ENCODE data around the gene SULT1C4.
"Not testable (repeated sequence)": the region's sequence is repeated elsewhere in the genome, so short reads cannot be mapped to it uniquely, and the experiment has no call there.

Gene SULT1C4

GRCh38 chr2:108414945-108415344, 37.2 kb downstream of the SULT1C4 start:
- no peak for DNase-seq

DNA sequence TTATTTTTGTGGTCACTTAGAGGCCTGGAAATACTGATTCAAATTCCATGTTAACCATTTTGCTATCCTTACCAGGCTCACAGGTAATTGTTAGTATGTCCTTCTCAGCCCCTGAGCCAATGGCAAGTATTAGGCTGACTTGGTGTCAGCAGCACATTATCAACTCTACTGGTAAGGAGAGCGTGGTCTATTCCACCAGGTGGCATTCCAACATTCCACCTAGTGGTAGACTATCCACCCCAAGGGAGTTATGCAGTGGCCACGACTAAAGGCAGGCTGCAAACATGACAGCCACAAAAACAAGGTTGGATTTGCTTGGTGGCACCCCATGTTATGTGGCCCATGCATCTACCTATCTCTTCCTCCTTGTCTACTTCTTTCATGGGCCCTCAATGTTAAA, 39.5 kb downstream of the SULT1C4 start:
- no peak for DNase-seq

GRCh38 chr2:108418416-108418815, 40.7 kb downstream of the SULT1C4 start:
- no peak for DNase-seq

- no peak for DNase-seq
Measured at GRCh38 chr2:108423067-108423466, 45.3 kb downstream of the SULT1C4 start.

GRCh38 chr2:108423502-108424251, 45.9 kb downstream of the SULT1C4 start:
- DNase-seq, result no peak

DNA sequence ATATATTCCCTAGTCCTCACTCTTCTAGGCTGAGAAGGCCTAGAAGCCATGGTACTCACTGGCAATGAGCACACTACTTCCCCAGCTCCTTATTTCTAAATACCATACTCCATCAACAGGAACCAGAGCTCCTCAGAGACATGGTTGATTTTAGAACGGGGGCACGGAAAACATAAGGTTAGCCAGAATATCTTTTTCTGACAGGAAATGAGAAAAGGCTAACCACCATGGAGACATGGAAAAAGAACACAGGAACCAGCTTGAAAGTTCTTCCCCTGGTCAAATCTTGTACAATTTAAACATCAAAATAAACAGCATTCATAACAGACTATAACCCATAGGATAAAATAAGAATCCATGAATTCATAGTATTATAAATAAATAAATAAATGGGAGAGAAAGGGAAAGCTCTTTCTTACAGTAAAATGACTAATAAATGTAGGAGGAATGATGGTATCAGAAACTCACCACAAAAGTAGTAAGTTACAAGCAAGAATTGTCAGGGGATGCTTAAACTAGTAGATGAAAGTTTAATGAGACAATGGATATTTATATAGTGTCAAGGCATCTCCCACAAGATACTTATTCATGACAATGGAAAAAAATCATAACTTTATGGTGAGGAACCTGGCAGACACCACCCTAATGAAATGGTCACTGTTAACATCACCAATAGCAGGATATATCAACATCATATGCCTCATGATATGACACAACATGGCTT, 50.7 kb downstream of the SULT1C4 start:
- DNase-seq, result no peak

DNA sequence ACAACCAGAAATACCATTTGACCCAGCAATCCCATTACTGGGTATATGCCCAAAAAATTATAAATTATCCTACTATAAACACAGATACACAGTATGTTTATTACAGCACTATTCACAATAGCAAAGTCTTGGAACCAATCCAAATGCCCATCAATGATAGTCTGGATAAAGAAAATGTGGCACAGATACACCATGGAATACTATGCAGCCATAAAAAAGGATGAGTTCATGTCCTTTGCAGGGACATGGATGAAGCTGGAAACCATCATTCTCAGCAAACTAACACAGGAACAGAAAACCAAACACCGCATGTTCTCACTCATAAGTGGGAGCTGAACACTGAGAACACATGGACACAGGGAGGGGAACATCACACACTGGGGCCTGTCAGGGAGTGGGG, 57.8 kb downstream of the SULT1C4 start:
- not testable (repeated sequence) for DNase-seq

GRCh38 chr2:108436976-108437375, 59.2 kb downstream of the SULT1C4 start:
- no peak for DNase-seq
